GM12878 (cell line): ENCODE results near the gene MGAT3.

Experiments used
- EP300 ChIP-seq, 2 experiments: fragments of 150-350 bp in 1 of 2; IDR thresholded peaks; 2 replicates each; pipeline ENCODE4 v1.6.1; 2011 to 2012; ENCODE audit warnings: low read depth in 2 of 2, low read length in 2 of 2, borderline replicate concordance in 1 of 2, improper control_type of control experiment in 1 of 2, inconsistent platforms in 1 of 2; ENCODE audit not compliant: control insufficient read depth in 1 of 2
- EZH2 ChIP-seq: IDR thresholded peaks from 2 replicates; pipeline ENCODE4 v1.6.1; 2012; ENCODE audit warnings: low read depth, mild to moderate bottlenecking, control low read depth, inconsistent platforms, low read length, borderline replicate concordance; ENCODE audit not compliant: control insufficient read depth
- HDGF ChIP-seq: fragments of 450-650 bp; IDR thresholded peaks from 2 replicates; pipeline ENCODE4 v1.6.1; 2016; ENCODE audit warnings: antibody characterized with exemption
- PML ChIP-seq: IDR thresholded peaks from 2 replicates; pipeline ENCODE4 v1.6.1; 2012; ENCODE audit warnings: low read length, inconsistent platforms
- POLR2AphosphoS5 ChIP-seq: IDR thresholded peaks from 2 replicates; pipeline ENCODE4 v1.6.1; 2011; ENCODE audit warnings: mild to moderate bottlenecking, low read length, inconsistent platforms
- SIN3A ChIP-seq: IDR thresholded peaks from 2 replicates; pipeline ENCODE4 v1.6.1; 2012; ENCODE audit warnings: low read depth, low read length, improper control_type of control experiment
- SMC3 ChIP-seq: IDR thresholded peaks from 2 replicates; pipeline ENCODE4 v1.6.1; 2011; ENCODE audit warnings: low read length, improper control_type of control experiment, borderline replicate concordance
- SRF ChIP-seq, 2 experiments: IDR thresholded peaks; 2 replicates each; pipeline ENCODE4 v1.6.1; 2011; ENCODE audit warnings: low read depth in 2 of 2, low read length in 2 of 2, mild to moderate bottlenecking in 1 of 2, moderate library complexity in 1 of 2
- YBX1 ChIP-seq: fragments of 450-650 bp; IDR thresholded peaks from 2 replicates; pipeline ENCODE4 v1.6.1; 2016; ENCODE audit warnings: antibody characterized with exemption
- TF ChIP-seq, protein P1 (sequence below): fragments of 450-650 bp; IDR thresholded peaks from 2 replicates; pipeline ENCODE4 v1.6.1; 2017; ENCODE audit warnings: antibody characterized with exemption, mild to moderate bottlenecking, moderate library complexity
- TF ChIP-seq, protein P2 (sequence below), 3 experiments: IDR thresholded peaks in 2 of 3; conservative IDR thresholded peaks in 1 of 3; 2 replicates each; pipeline ENCODE4 v1.5.1; 2011; ENCODE audit warnings: low read depth in 3 of 3, low read length in 3 of 3, mild to moderate bottlenecking in 3 of 3, control low read depth in 2 of 3, moderate library complexity in 2 of 3, inconsistent platforms in 1 of 3, mixed read lengths in 1 of 3; ENCODE audit not compliant: control insufficient read depth in 2 of 3, insufficient read depth in 1 of 3; ENCODE audit errors: extremely low read depth in 1 of 3

- TF ChIP-seq SMC3: no peak
- no peak for TF ChIP-seq YBX1
- TF ChIP-seq PML: no peak
- TF ChIP-seq, protein P1, sequence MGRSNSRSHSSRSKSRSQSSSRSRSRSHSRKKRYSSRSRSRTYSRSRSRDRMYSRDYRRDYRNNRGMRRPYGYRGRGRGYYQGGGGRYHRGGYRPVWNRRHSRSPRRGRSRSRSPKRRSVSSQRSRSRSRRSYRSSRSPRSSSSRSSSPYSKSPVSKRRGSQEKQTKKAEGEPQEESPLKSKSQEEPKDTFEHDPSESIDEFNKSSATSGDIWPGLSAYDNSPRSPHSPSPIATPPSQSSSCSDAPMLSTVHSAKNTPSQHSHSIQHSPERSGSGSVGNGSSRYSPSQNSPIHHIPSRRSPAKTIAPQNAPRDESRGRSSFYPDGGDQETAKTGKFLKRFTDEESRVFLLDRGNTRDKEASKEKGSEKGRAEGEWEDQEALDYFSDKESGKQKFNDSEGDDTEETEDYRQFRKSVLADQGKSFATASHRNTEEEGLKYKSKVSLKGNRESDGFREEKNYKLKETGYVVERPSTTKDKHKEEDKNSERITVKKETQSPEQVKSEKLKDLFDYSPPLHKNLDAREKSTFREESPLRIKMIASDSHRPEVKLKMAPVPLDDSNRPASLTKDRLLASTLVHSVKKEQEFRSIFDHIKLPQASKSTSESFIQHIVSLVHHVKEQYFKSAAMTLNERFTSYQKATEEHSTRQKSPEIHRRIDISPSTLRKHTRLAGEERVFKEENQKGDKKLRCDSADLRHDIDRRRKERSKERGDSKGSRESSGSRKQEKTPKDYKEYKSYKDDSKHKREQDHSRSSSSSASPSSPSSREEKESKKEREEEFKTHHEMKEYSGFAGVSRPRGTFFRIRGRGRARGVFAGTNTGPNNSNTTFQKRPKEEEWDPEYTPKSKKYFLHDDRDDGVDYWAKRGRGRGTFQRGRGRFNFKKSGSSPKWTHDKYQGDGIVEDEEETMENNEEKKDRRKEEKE: no peak
- no peak for TF ChIP-seq HDGF
- TF ChIP-seq, protein P2, sequence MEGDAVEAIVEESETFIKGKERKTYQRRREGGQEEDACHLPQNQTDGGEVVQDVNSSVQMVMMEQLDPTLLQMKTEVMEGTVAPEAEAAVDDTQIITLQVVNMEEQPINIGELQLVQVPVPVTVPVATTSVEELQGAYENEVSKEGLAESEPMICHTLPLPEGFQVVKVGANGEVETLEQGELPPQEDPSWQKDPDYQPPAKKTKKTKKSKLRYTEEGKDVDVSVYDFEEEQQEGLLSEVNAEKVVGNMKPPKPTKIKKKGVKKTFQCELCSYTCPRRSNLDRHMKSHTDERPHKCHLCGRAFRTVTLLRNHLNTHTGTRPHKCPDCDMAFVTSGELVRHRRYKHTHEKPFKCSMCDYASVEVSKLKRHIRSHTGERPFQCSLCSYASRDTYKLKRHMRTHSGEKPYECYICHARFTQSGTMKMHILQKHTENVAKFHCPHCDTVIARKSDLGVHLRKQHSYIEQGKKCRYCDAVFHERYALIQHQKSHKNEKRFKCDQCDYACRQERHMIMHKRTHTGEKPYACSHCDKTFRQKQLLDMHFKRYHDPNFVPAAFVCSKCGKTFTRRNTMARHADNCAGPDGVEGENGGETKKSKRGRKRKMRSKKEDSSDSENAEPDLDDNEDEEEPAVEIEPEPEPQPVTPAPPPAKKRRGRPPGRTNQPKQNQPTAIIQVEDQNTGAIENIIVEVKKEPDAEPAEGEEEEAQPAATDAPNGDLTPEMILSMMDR (IDR thresholded peaks at IDR 0.05 in 2 of 3, conservative IDR thresholded peaks at IDR 0.05 in 1 of 3; ENCODE audit: control insufficient read depth in 2 of 3, extremely low read depth in 1 of 3, insufficient read depth in 1 of 3, low read depth in 3 of 3, low read length in 3 of 3): no peak
- TF ChIP-seq SRF (IDR thresholded peaks at IDR 0.05; ENCODE audit: low read depth in 2 of 2, low read length in 2 of 2): no peak
- TF ChIP-seq EP300 (IDR thresholded peaks at IDR 0.05; ENCODE audit: borderline replicate concordance in 1 of 2, control insufficient read depth in 1 of 2, low read depth in 2 of 2, low read length in 2 of 2): no peak
- no peak for TF ChIP-seq SIN3A
- no peak for TF ChIP-seq POLR2AphosphoS5
- no peak for TF ChIP-seq EZH2
These were observed 22.4 kb downstream of the MGAT3 start for GRCh38 chr22:39479254-39479653.
